Right lobe of liver (tissue), 4 donors: Measurements from ENCODE around the gene RTKN2.
"Not testable (repeated sequence)": the region's sequence is repeated elsewhere in the genome, so short reads cannot be mapped to it uniquely, and the experiment has no call there.

Experiments
- POLR2A ChIP-seq: fragments of 450-650 bp; IDR thresholded peaks from one replicate; pipeline ENCODE4 v1.6.1; 2017; ENCODE audit warnings: antibody characterized with exemption, mild to moderate bottlenecking
- TF ChIP-seq, protein P1 (sequence below), 4 donors: fragments of 200-600 bp in 3 of 4; fragments of 450-650 bp in 1 of 4; IDR thresholded peaks; one replicate each; pipeline versions ENCODE4 v1.5.1 to v1.8.0; 2016 to 2022; ENCODE audit warnings: antibody characterized with exemption in 4 of 4, mild to moderate bottlenecking in 2 of 4
- donor health status: DM: no; HTN: no; CAD: no.
- donor health status: DM: no; HTN: no; CAD: no.
- donor health status: DM: no; HTN: yes; CAD: no.

DNA sequence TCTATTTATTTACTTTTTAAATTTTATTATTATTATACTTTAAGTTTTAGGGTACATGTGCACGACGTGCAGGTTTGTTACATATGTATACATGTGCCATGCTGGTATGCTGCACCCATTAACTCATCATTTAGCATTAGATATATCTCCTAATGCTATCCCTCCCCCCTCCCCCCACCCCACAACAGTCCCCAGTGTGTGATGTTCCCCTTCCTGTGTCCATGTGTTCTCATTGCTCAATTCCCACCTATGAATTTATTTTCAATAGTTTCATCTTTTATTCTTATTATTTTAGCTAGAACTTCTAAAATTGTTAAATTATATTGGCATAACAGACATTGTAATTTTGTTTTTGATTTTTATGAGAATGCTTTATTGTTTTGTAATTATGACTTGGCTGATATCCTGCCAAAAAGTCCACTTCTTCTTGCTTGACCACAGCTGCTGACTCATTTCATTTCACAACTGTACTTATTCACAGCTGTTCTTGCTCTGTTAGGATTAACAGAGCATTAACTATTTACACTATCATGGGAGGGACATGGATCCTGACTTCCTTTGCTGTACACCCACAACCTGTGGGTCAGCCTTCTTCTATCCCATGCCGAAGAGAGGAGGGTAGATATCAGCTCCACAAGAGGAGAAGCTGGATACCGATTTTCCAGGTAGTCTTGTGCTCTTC, 25.5 kb downstream of the RTKN2 start:
- TF ChIP-seq POLR2A: not testable (repeated sequence)
- TF ChIP-seq, protein P1, sequence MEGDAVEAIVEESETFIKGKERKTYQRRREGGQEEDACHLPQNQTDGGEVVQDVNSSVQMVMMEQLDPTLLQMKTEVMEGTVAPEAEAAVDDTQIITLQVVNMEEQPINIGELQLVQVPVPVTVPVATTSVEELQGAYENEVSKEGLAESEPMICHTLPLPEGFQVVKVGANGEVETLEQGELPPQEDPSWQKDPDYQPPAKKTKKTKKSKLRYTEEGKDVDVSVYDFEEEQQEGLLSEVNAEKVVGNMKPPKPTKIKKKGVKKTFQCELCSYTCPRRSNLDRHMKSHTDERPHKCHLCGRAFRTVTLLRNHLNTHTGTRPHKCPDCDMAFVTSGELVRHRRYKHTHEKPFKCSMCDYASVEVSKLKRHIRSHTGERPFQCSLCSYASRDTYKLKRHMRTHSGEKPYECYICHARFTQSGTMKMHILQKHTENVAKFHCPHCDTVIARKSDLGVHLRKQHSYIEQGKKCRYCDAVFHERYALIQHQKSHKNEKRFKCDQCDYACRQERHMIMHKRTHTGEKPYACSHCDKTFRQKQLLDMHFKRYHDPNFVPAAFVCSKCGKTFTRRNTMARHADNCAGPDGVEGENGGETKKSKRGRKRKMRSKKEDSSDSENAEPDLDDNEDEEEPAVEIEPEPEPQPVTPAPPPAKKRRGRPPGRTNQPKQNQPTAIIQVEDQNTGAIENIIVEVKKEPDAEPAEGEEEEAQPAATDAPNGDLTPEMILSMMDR (IDR thresholded peaks at IDR 0.05): not testable (repeated sequence)
